Adrenal gland (tissue), 5 donors: ENCODE data around the gene MUSK.

ENCODE experiments used
- CTCF ChIP-seq, 6 experiments: fragments of 450-650 bp in 4 of 6; fragments of 200-600 bp in 2 of 6; sonication (generic) in 1 of 6; IDR thresholded peaks; 1 replicate in 5 of 6; 2 replicates in 1 of 6; pipeline versions ENCODE4 v1.5.1 to v1.8.0; 2016 to 2021; ENCODE audit warnings: antibody characterized with exemption in 6 of 6, mild to moderate bottlenecking in 2 of 6, moderate library complexity in 1 of 6
- POLR2A ChIP-seq, 2 donors: fragments of 450-650 bp; IDR thresholded peaks; one replicate each; pipeline ENCODE4 v1.6.1; 2017; ENCODE audit warnings: antibody characterized with exemption in 2 of 2, mild to moderate bottlenecking in 2 of 2, moderate library complexity in 1 of 2
- donor health status: DM: no; HTN: no; CAD: no.

- no peak for TF ChIP-seq CTCF (IDR thresholded peaks at IDR 0.05)
- TF ChIP-seq POLR2A (IDR thresholded peaks at IDR 0.05), result no peak
Measured at GRCh38 chr9:110777876-110778215, 109.3 kb downstream of the MUSK start.
